ENCODE data around the gene MAU2.

DNA sequence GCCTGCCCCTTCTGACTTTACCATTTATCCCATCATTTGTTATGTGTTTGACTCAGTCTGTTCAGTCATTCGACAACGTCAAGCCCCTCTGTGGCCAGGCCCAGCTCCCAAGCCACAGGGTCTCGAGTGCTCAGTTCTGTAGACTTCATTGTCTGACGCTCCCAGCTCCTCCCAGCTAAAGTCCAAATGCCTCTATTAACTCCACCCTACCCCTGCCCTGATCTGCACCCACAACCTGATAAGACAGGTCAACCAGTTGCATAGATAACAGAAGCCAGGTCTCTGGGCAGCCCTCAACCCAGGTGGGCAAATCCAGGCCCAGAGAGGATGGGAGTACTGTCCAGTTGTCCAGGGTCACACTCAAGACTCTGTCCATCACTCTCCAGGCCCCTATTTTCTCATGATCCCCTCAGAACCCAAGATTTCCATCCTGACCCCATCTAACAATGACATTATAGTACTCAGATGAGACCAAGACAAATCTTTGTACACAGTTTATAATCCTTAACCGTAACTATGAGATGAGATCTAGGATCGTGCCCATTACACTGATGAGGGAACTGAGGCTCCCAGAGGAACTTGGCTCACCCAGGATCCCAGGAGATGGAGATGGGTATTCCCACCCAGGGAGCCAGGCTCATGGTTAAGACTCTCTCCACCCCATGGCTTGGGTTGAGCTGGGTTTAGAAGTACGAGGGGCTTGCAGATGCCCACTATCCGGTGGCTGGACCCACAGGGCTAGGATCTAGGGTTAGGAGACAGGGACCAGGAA, 48.6 kb upstream of the MAU2 start:
- no peak for TF ChIP-seq HDAC2 (CRISPR knock-in tag; IDR thresholded peaks at IDR 0.05)
- TF ChIP-seq, protein P1, sequence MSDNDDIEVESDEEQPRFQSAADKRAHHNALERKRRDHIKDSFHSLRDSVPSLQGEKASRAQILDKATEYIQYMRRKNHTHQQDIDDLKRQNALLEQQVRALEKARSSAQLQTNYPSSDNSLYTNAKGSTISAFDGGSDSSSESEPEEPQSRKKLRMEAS (IDR thresholded peaks at IDR 0.05), result no peak
- TF ChIP-seq TCF7L2 (IDR thresholded peaks at IDR 0.05; ENCODE audit: low read depth, low read length), result no peak
- no peak for TF ChIP-seq ZBTB7A (CRISPR knock-in tag; IDR thresholded peaks at IDR 0.05)
- TF ChIP-seq, protein P2, sequence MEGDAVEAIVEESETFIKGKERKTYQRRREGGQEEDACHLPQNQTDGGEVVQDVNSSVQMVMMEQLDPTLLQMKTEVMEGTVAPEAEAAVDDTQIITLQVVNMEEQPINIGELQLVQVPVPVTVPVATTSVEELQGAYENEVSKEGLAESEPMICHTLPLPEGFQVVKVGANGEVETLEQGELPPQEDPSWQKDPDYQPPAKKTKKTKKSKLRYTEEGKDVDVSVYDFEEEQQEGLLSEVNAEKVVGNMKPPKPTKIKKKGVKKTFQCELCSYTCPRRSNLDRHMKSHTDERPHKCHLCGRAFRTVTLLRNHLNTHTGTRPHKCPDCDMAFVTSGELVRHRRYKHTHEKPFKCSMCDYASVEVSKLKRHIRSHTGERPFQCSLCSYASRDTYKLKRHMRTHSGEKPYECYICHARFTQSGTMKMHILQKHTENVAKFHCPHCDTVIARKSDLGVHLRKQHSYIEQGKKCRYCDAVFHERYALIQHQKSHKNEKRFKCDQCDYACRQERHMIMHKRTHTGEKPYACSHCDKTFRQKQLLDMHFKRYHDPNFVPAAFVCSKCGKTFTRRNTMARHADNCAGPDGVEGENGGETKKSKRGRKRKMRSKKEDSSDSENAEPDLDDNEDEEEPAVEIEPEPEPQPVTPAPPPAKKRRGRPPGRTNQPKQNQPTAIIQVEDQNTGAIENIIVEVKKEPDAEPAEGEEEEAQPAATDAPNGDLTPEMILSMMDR (CRISPR knock-in tag; IDR thresholded peaks at IDR 0.05), result no peak
- TF ChIP-seq, protein P3, sequence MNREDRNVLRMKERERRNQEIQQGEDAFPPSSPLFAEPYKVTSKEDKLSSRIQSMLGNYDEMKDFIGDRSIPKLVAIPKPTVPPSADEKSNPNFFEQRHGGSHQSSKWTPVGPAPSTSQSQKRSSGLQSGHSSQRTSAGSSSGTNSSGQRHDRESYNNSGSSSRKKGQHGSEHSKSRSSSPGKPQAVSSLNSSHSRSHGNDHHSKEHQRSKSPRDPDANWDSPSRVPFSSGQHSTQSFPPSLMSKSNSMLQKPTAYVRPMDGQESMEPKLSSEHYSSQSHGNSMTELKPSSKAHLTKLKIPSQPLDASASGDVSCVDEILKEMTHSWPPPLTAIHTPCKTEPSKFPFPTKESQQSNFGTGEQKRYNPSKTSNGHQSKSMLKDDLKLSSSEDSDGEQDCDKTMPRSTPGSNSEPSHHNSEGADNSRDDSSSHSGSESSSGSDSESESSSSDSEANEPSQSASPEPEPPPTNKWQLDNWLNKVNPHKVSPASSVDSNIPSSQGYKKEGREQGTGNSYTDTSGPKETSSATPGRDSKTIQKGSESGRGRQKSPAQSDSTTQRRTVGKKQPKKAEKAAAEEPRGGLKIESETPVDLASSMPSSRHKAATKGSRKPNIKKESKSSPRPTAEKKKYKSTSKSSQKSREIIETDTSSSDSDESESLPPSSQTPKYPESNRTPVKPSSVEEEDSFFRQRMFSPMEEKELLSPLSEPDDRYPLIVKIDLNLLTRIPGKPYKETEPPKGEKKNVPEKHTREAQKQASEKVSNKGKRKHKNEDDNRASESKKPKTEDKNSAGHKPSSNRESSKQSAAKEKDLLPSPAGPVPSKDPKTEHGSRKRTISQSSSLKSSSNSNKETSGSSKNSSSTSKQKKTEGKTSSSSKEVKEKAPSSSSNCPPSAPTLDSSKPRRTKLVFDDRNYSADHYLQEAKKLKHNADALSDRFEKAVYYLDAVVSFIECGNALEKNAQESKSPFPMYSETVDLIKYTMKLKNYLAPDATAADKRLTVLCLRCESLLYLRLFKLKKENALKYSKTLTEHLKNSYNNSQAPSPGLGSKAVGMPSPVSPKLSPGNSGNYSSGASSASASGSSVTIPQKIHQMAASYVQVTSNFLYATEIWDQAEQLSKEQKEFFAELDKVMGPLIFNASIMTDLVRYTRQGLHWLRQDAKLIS (CRISPR knock-in tag; IDR thresholded peaks at IDR 0.05), result no peak

All from HepG2 (cell line).